GM12872 (cell line): ENCODE data around the gene MRPS33.

Experiments
- CTCF ChIP-seq: IDR thresholded peaks from 3 replicates; pipeline ENCODE4 v1.5.1; 2011; ENCODE audit warnings: low read depth, mild to moderate bottlenecking, low read length, moderate library complexity; ENCODE audit not compliant: insufficient read depth

MRPS33 gene

DNA sequence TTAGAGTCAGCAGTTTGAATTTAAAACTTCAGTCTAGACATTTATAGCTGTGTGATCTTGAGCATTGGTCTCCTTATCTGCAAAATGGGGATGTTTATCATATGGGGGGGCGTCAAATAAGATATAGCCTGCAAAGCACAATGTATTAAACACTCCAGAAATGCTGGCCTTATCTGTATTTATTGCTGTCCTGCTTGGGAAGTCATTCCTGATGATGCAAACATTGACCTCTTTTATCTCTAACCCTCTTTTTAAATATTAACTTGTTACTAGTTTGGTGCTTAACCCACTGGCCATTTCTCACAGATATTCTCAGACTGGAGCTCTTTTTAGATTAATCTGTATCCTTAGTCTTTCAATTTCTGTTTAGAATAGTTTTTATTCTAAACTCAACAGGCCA, 13.2 kb downstream of the MRPS33 start:
- TF ChIP-seq CTCF: no peak

DNA sequence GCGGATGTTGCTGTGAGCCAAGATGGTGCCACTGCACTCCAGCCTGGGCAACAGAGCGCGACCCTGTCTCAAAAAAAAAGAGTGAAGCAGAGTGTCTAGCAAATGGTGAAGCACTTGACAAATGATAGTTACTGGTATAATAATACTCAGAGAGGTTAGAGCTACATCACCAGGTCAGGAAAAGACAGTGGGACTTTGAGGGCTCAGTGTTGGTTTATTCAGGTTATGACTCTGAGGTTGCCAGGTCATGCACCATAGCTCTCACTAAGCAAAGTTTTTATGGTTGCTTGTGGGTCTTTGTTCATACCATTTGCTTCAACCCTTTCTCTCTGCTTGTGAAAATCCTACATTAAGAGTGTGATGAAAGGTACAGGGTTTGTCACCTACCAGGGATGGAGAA, 13.6 kb downstream of the MRPS33 start:
- no peak for TF ChIP-seq CTCF

- TF ChIP-seq CTCF: no peak
Observed at GRCh38 chr7:140998715-140999114, 16.0 kb downstream of the MRPS33 start.

- TF ChIP-seq CTCF: no peak
Observed at GRCh38 chr7:140992422-140992821, 22.3 kb downstream of the MRPS33 start.

GRCh38 chr7:140990193-140990962, 24.4 kb downstream of the MRPS33 start:
- TF ChIP-seq CTCF: no peak

- peak; percentile 14; the same call in 1 of the 3 replicates for TF ChIP-seq CTCF
Observed at GRCh38 chr7:140989068-140989467, 25.7 kb downstream of the MRPS33 start.

DNA sequence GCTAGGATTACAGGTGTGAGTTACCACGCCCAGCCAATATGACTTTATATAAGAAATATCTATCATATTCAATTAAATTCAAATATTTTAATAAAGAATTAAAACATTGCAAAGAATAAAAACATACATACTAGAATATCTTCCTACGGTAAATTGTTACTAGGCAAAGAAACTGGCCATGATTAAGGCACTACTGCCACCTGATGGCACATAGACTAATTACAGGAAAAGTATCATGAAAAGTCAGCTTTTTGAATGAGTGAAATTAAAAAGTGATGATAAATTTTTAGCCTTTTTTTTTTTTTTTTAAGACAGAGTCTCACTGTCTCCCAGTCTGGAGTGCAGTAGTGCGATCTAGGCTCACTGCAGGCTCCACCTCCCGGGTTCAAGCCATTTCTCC, 30.9 kb downstream of the MRPS33 start:
- TF ChIP-seq CTCF: peak; percentile 33; the same call in 2 of the 3 replicates
